Spleen (tissue), 11 donors: ENCODE measurements around the gene UBR7. TPM values are rescaled to one million over a fixed set of nuclear protein-coding genes. Genes with fewer than 3 reads are reported as not detected.
"Not testable (repeated sequence)": the region's sequence is repeated elsewhere in the genome, so short reads cannot be mapped to it uniquely, and the experiment has no call there.

Source experiments
- DNase-seq: peaks from one replicate; pipeline ENCODE4 v3.0.0-alpha.2; 2020
- H3K27ac ChIP-seq, 8 donors: fragments of 200-600 bp; sonication (generic) in 7 of 8; 1 replicate in 4 of 8; 2 replicates in 4 of 8; pipeline versions ENCODE4 v1.5.0 to v1.8.0; 2016 to 2021; ENCODE audit warnings: inconsistent platforms in 4 of 8, mild to moderate bottlenecking in 4 of 8, moderate library complexity in 1 of 8
- H3K27me3 ChIP-seq, 7 donors: fragments of 200-600 bp; sonication (generic) in 6 of 7; replicated peaks in 1 of 7; 1 replicate in 4 of 7; 2 replicates in 3 of 7; pipeline versions ENCODE4 v1.5.0 to v1.8.0; 2016 to 2021; ENCODE audit warnings: inconsistent platforms in 3 of 7, mild to moderate bottlenecking in 1 of 7
- H3K36me3 ChIP-seq, 6 donors: fragments of 200-600 bp; sonication (generic) in 5 of 6; 1 replicate in 4 of 6; 2 replicates in 2 of 6; pipeline versions ENCODE4 v1.5.0 to v1.8.0; 2016 to 2021; ENCODE audit warnings: inconsistent platforms in 2 of 6
- H3K4me1 ChIP-seq, 6 donors: fragments of 200-600 bp; sonication (generic) in 5 of 6; 1 replicate in 3 of 6; 2 replicates in 3 of 6; pipeline versions ENCODE4 v1.5.0 to v1.8.0; 2016 to 2021; ENCODE audit warnings: inconsistent platforms in 3 of 6
- H3K4me3 ChIP-seq, 8 donors: fragments of 200-600 bp; sonication (generic) in 7 of 8; 1 replicate in 4 of 8; 2 replicates in 4 of 8; pipeline versions ENCODE4 v1.5.0 to v1.8.0; 2016 to 2021; ENCODE audit warnings: inconsistent platforms in 4 of 8, mild to moderate bottlenecking in 4 of 8, moderate library complexity in 2 of 8
- H3K9me3 ChIP-seq, 8 donors: fragments of 200-600 bp; sonication (generic) in 7 of 8; 1 replicate in 4 of 8; 2 replicates in 4 of 8; pipeline versions ENCODE4 v1.5.0 to v1.8.0; 2016 to 2021; ENCODE audit warnings: inconsistent platforms in 4 of 8
- CTCF ChIP-seq, 11 experiments: fragments of 200-600 bp in 7 of 11; fragments of 450-650 bp in 4 of 11; sonication (generic) in 4 of 11; IDR thresholded peaks in 8 of 11; conservative IDR thresholded peaks in 3 of 11; 1 replicate in 7 of 11; 2 replicates in 4 of 11; pipeline versions ENCODE4 v1.4.0 to v1.8.0; 2016 to 2021; ENCODE audit warnings: antibody characterized with exemption in 11 of 11, inconsistent platforms in 4 of 11, mild to moderate bottlenecking in 1 of 11
- POLR2A ChIP-seq, 3 donors: fragments of 450-650 bp; IDR thresholded peaks; one replicate each; pipeline ENCODE4 v1.5.1; 2017; ENCODE audit warnings: antibody characterized with exemption in 3 of 3, mild to moderate bottlenecking in 1 of 3
- POLR2AphosphoS5 ChIP-seq, 3 donors: sonication (generic); formaldehyde crosslinking; IDR thresholded peaks; one replicate each; pipeline ENCODE4 v1.5.1; 2017; ENCODE audit warnings: antibody characterized with exemption in 3 of 3
- WGBS, 5 donors: extraction: QIAGEN DNeasy Blood & Tissue Kit in 3 of 5; methylation state at CpG; one replicate each; pipeline versions ENCODE4 v1.1.5 to v1.1.7; 2013 to 2018; 5-methylcytosine and 5-hydroxymethylcytosine counted together
- intact Hi-C: fragments of 100-400 bp; cut with DNase I; formaldehyde crosslinking; loops from one replicate; pipeline ENCODE4 v1.15.0; 2023; ENCODE audit warnings: low total_unique reads
- polyA plus RNA-seq, 3 donors: library from polyadenylated mRNA; stranded (reverse); fragments of 200-250 nt; gene quantifications; one replicate each; pipeline ENCODE4 v1.2.1, GENCODE V29; 2013
- total RNA-seq, 7 donors: library from RNA; depleted of rRNA in 3 of 7; stranded (reverse); fragments of >200 nt in 3 of 7; fragmentation: NEBNext Ultra II Directional in 4 of 7; extraction: Animal tissue kit (Norgen Biotek cat#: 25700) in 4 of 7; gene quantifications; one replicate each; pipeline versions ENCODE4 v1.1.0 to v1.2.1, GENCODE V29; 2016 to 2021
- donor health status: healthy with polysubstance abuse.
- donor health status: DM: no; HTN: no; CAD: no; lungs with moderate emphysema.
- donor health status: DM: no; HTN: no; CAD: no.
- donor health status: Bipolar disorder and iron deficiency.
- donor health status: healthy.
- donor health status: DM: no; HTN: no; CAD: no.
- donor health status: DM: yes; HTN: yes; CAD: no.

The UBR7 gene
- total and polyA plus RNA-seq, 10 donors: 9.7 to 39.7 (median 18.6) TPM

- 76 to 89% (median 85%) methylated on average over 4 of the region's 4 CpGs for WGBS, 5 donors
- intact Hi-C loops: no loop called here
- Histone ChIP-seq H3K9me3 (no peaks in the 10 kb centered on the region), H3K27ac (no peak overlapping the region), H3K27me3 (no peaks in the 10 kb centered on the region), H3K36me3 (no peaks in the 10 kb centered on the region), H3K4me1 (no peaks in the 10 kb centered on the region), H3K4me3 (no peak overlapping the region)
- no peak for TF ChIP-seq POLR2A (IDR thresholded peaks at IDR 0.05)
- no peak for TF ChIP-seq POLR2AphosphoS5 (IDR thresholded peaks at IDR 0.05)
- no peak for TF ChIP-seq CTCF (IDR thresholded peaks at IDR 0.05 in 8 of 11, conservative IDR thresholded peaks at IDR 0.05 in 3 of 11)
- no peak for DNase-seq
These were observed 45.6 kb upstream of the UBR7 start for GRCh38 chr14:93161411-93161940.

- Histone ChIP-seq H3K36me3 (no peaks in the 10 kb centered on the region), H3K27ac (no peak overlapping the region), H3K27me3 (no peaks in the 10 kb centered on the region), H3K4me1 (no peaks in the 10 kb centered on the region), H3K4me3 (no peak overlapping the region), H3K9me3 (no peaks in the 10 kb centered on the region)
- no peak for TF ChIP-seq CTCF (IDR thresholded peaks at IDR 0.05 in 8 of 11, conservative IDR thresholded peaks at IDR 0.05 in 3 of 11)
- no peak for TF ChIP-seq POLR2AphosphoS5 (IDR thresholded peaks at IDR 0.05)
- intact Hi-C loops: no loop called here
- no peak for DNase-seq
- 58 to 73% (median 67%) methylated on average over 5 of the region's 5 CpGs for WGBS, 5 donors
These were observed 43.5 kb upstream of the UBR7 start for GRCh38 chr14:93163564-93163963.

GRCh38 chr14:93165271-93166265, 41.5 kb upstream of the UBR7 start:
- H3K9me3 ChIP-seq, H3K4me3 ChIP-seq, H3K27ac ChIP-seq, H3K27me3 ChIP-seq, intact Hi-C loops, DNase-seq, H3K4me1 ChIP-seq, H3K36me3 ChIP-seq: not testable (repeated sequence)
- 86 to 92% (median 89%) methylated on average over 26 of the region's 26 CpGs for WGBS, 5 donors

GRCh38 chr14:93168610-93169009, 38.4 kb upstream of the UBR7 start:
- intact Hi-C loops, H3K27me3 ChIP-seq, H3K36me3 ChIP-seq, H3K4me3 ChIP-seq, H3K4me1 ChIP-seq, H3K9me3 ChIP-seq, H3K27ac ChIP-seq, DNase-seq: not testable (repeated sequence)
- WGBS, 5 donors: 67 to 78% (median 76%) methylated on average over 9 of the region's 9 CpGs

- H3K4me3 ChIP-seq, H3K27me3 ChIP-seq, DNase-seq, H3K9me3 ChIP-seq, H3K27ac ChIP-seq, intact Hi-C loops, H3K36me3 ChIP-seq, H3K4me1 ChIP-seq: not testable (repeated sequence)
- WGBS, 5 donors: 80 to 90% (median 84%) methylated on average over 5 to 6 of the region's 6 CpGs
These were observed 37.4 kb upstream of the UBR7 start for GRCh38 chr14:93169619-93170018.

- H3K4me1 ChIP-seq, H3K27ac ChIP-seq, H3K4me3 ChIP-seq, H3K27me3 ChIP-seq, DNase-seq, H3K9me3 ChIP-seq, H3K36me3 ChIP-seq, intact Hi-C loops: not testable (repeated sequence)
- 92 to 95% (median 95%) methylated on average over 9 to 20 of the region's 20 CpGs; no CpG with 5 or more reads in 1 of the 5 donors for WGBS, 5 donors
These were observed 36.9 kb upstream of the UBR7 start for GRCh38 chr14:93170141-93170540.
